Mesendoderm (in vitro differentiated cells): Measurements from ENCODE around the gene HDHD3. TPM values are rescaled to one million over a fixed set of nuclear protein-coding genes. Genes with fewer than 3 reads are reported as not detected.
A peak's percentile ranks its signal among the peaks of the same experiment; 100 is the strongest.

Experiments used
- DNase-seq: peaks from one replicate; pipeline ENCODE4 v3.0.0; 2013
- H2AK5ac ChIP-seq: 2 replicates; pipeline ENCODE4 v1.6.1; 2013; ENCODE audit warnings: low read length, inconsistent platforms
- H2BK120ac ChIP-seq: 2 replicates; pipeline ENCODE4 v1.6.1; 2013; ENCODE audit warnings: low read depth, mild to moderate bottlenecking, low read length, moderate library complexity, mixed read lengths
- H2BK15ac ChIP-seq: replicated peaks from 2 replicates; pipeline ENCODE4 v1.6.1; 2013; ENCODE audit warnings: low read depth, mild to moderate bottlenecking, moderate library complexity
- H2BK5ac ChIP-seq: 2 replicates; pipeline ENCODE4 v1.6.1; 2013; ENCODE audit warnings: low read length, inconsistent platforms
- H3K18ac ChIP-seq: 2 replicates; pipeline ENCODE4 v1.6.1; 2013; ENCODE audit warnings: mild to moderate bottlenecking, low read length, mixed read lengths
- H3K23ac ChIP-seq: one replicate; pipeline ENCODE4 v1.6.1; 2013; ENCODE audit warnings: low read length
- H3K27ac ChIP-seq: 2 replicates; pipeline ENCODE4 v1.5.1; 2013; ENCODE audit warnings: low read depth, mild to moderate bottlenecking, inconsistent platforms, low read length, moderate library complexity
- H3K27me3 ChIP-seq: 2 replicates; pipeline ENCODE4 v1.6.1; 2013; ENCODE audit warnings: low read length, control low read depth, mild to moderate bottlenecking, inconsistent platforms; ENCODE audit not compliant: insufficient read depth, poor library complexity
- H3K36me3 ChIP-seq: 2 replicates; pipeline ENCODE4 v1.6.1; 2013; ENCODE audit warnings: low read length, inconsistent platforms; ENCODE audit not compliant: control insufficient read depth, insufficient read depth
- H3K4ac ChIP-seq: one replicate; pipeline ENCODE4 v1.6.1; 2013; ENCODE audit warnings: low read depth, mild to moderate bottlenecking, low read length, moderate library complexity
- H3K4me1 ChIP-seq: 2 replicates; pipeline ENCODE4 v1.6.1; 2013; ENCODE audit warnings: low read depth, low read length, inconsistent platforms; ENCODE audit not compliant: control insufficient read depth
- H3K4me2 ChIP-seq: 2 replicates; pipeline ENCODE4 v1.6.1; 2013; ENCODE audit warnings: low read length
- H3K4me3 ChIP-seq: 2 replicates; pipeline ENCODE4 v1.5.1; 2013; ENCODE audit warnings: mild to moderate bottlenecking, low read length
- H3K56ac ChIP-seq: one replicate; pipeline ENCODE4 v1.6.1; 2013; ENCODE audit warnings: low read length
- H3K79me1 ChIP-seq: 2 replicates; pipeline ENCODE4 v1.6.1; 2013; ENCODE audit warnings: low read length, inconsistent platforms
- H3K79me2 ChIP-seq: 2 replicates; pipeline ENCODE4 v1.6.1; 2013; ENCODE audit warnings: mild to moderate bottlenecking, low read length; ENCODE audit not compliant: control insufficient read depth, insufficient read depth
- H3K9ac ChIP-seq: 2 replicates; pipeline ENCODE4 v1.6.1; 2013; ENCODE audit warnings: low read length, inconsistent platforms
- H4K5ac ChIP-seq: one replicate; pipeline ENCODE4 v1.6.1; 2013; ENCODE audit warnings: low read length
- H4K8ac ChIP-seq: one replicate; pipeline ENCODE4 v1.6.1; 2013; ENCODE audit warnings: low read depth, mild to moderate bottlenecking, control low read depth, low read length, moderate library complexity
- whole genome bisulfite sequencing: extraction: QIAGEN DNeasy Blood & Tissue Kit; methylation state at CpG from one replicate; pipeline ENCODE4 v1.1.7; 2013; ENCODE audit warnings: low lambda C conversion rate, missing lambda C conversion rate; ENCODE audit not compliant: insufficient coverage; ENCODE audit errors: extremely low coverage; 5-methylcytosine and 5-hydroxymethylcytosine counted together
- polyA plus RNA-seq, 2 experiments: library from polyadenylated mRNA; stranded (reverse); fragments of 200-250 nt; gene quantifications; one replicate each; pipeline ENCODE4 v1.2.3, GENCODE V29; 2013

HDHD3 gene, protein sequence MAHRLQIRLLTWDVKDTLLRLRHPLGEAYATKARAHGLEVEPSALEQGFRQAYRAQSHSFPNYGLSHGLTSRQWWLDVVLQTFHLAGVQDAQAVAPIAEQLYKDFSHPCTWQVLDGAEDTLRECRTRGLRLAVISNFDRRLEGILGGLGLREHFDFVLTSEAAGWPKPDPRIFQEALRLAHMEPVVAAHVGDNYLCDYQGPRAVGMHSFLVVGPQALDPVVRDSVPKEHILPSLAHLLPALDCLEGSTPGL
- 4.3 TPM for polyA plus RNA-seq (2013, experiment 1 of 2)
- polyA plus RNA-seq (2013, experiment 2 of 2), result 4.4 TPM

DNA sequence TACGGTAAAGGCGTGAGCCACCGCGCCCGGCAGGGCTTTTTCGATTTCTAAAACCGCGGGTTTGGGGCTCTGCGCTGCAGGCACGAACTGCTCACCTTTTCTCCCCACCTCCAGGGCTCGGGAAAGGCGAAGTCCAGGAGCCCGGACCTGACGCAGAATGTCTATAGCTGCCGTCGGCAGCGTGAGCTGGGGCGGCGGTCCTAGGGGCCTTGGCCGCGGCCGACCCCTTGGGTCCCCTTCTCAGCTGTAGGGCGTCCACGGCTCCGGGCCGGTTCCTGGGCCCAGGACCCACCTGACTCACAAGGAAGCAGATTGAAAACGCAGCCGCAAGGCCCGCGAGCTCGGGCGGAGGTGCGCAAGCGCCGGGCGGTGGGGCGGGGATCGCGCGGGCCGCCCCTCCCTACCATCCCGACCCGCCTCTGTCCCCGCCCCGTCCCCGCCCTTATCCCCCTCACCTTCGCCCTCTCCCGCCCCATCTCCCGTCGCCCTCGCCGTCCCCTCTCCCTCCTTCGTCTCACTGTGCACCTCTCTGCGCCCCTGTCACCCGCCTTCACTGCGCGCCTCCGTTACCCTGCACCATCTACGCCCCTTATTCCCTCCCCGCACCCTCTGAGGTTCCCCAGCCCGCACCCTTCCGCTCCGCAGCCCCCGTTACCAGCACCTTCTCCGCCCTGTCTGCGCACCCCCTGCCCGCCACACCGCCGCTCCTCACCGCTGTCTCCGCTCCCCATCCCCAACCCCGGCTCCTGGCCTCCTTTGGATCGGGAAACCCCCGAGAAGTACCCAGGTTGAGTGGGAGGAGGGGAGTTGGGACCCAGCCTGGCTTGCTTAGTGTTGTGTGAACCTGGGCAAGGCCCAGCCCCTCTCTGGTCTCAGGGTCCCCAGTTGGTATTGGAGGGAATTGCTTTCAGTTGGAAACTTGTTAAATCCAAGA lies at the start of gene HDHD3:
TSS of gene HDHD3 (minus strand) at position 353 of the 934 bp plus-strand sequence. CDS start 2,632 bp downstream, outside the sequence.
- Histone ChIP-seq H3K56ac (peak within 1 kb of the TSS; percentile 95), H3K9ac (peak within 1 kb of the TSS; percentile 96), H3K27me3 (no peaks in the 10 kb centered on the region), H3K4me1 (no peaks in the 10 kb centered on the region), H2AK5ac (no peak within 1 kb of the TSS), H3K4me2 (peak within 1 kb of the TSS; percentile 93), H2BK5ac (no peak within 1 kb of the TSS), H2BK15ac (no peak within 1 kb of the TSS), H3K79me2 (peaks cover 2% of the 10 kb centered on the region), H3K79me1 (peaks cover 2% of the 10 kb centered on the region), H3K4ac (no peak within 1 kb of the TSS), H3K27ac (peak within 1 kb of the TSS; percentile 85), H3K36me3 (no peaks in the 10 kb centered on the region), H3K23ac (peak within 1 kb of the TSS; percentile 66), H4K8ac (peak within 1 kb of the TSS; percentile 60), H4K5ac (no peak within 1 kb of the TSS), H2BK120ac (no peak within 1 kb of the TSS), H3K4me3 (peak within 1 kb of the TSS; percentile 93), H3K18ac (peak within 1 kb of the TSS; percentile 42)
- WGBS, result no CpG with 5 or more reads among the region's 74 CpGs
- peak; percentile 92 for DNase-seq

DNA sequence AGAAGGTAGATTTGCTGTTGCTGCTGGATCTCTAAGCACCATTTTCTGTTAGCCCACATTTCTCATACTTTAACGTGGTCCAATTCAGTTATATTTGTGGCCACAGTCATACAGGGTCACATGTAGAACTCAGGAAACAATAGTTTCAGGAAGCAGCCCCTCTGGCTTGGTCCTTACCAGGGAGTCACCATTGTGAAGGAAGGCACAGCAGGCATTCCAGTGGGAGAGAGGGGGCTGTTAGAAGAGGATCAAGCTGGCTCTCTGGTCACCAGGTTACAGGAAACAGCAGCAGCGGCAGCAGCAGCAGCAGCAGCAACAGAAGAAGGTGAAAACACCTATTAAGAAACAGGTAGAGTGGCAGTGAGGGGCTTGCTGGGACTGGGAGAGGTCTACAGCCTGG lies 48.3 kb upstream of the HDHD3 start:
- Histone ChIP-seq H2BK5ac (no peak overlapping the region), H2BK120ac (no peak overlapping the region), H3K18ac (no peak overlapping the region), H3K27me3 (no peaks in the 10 kb centered on the region), H3K79me1 (no peaks in the 10 kb centered on the region), H3K9ac (no peak overlapping the region), H3K4ac (no peak overlapping the region), H3K56ac (no peak overlapping the region), H4K8ac (no peak overlapping the region), H3K23ac (no peak overlapping the region), H3K79me2 (no peaks in the 10 kb centered on the region), H3K36me3 (no peaks in the 10 kb centered on the region), H3K4me1 (no peaks in the 10 kb centered on the region), H3K4me3 (no peak overlapping the region), H3K4me2 (no peak overlapping the region), H2AK5ac (no peak overlapping the region), H2BK15ac (no peak overlapping the region), H4K5ac (no peak overlapping the region), H3K27ac (no peak overlapping the region)
- peak; percentile 26 for DNase-seq
- WGBS, result no CpG with 5 or more reads among the region's 2 CpGs

DNA sequence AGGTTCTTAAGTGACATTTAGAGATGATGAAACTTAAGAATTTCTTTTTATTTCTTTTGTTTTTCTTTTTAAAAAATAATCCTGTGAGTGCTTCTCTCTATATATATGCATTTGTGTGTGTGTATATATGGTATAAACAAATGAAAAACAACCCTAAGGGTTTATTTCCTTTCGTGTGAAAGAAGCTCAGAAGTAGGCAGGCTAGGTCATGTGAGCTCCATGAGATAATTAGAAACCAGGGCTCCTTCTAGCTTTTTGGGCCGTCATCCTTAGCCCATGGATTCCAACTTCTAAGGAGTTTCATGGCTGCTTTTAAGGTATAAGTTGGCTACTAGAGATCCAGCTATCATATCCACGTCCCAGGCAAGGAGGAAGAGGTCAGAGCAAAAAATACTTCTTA lies 44.9 kb upstream of the HDHD3 start:
- Histone ChIP-seq H2BK5ac (no peak overlapping the region), H3K27me3 (no peaks in the 10 kb centered on the region), H2AK5ac (no peak overlapping the region), H3K79me1 (no peaks in the 10 kb centered on the region), H2BK15ac (no peak overlapping the region), H3K23ac (no peak overlapping the region), H3K9ac (no peak overlapping the region), H3K56ac (no peak overlapping the region), H3K4me3 (no peak overlapping the region), H4K8ac (no peak overlapping the region), H3K4ac (no peak overlapping the region), H3K27ac (no peak overlapping the region), H4K5ac (no peak overlapping the region), H3K79me2 (no peaks in the 10 kb centered on the region), H3K4me2 (no peak overlapping the region), H3K4me1 (no peaks in the 10 kb centered on the region), H3K18ac (no peak overlapping the region), H2BK120ac (no peak overlapping the region), H3K36me3 (no peaks in the 10 kb centered on the region)
- DNase-seq, result no peak
- no CpG with 5 or more reads among the region's 3 CpGs for WGBS

DNA sequence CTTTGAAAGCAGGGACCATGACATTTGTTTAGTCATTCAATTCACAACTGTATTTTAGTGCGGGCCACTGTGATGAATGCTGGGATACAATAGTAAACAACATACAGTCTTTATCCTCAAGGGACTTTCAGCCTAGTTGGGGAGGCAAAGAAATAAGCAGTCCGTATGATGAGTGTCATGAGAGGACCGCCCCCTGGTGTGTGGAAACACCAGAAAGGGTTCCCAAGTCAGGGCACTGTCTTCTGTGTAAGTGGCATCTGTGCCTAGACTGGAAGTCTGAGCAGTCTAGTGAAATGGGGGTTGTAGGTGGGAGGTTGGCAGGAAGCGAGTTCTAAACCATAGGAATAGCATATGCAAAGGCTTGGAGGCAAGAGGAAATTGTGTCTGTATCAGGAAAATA lies 40.6 kb upstream of the HDHD3 start:
- Histone ChIP-seq H4K8ac (no peak overlapping the region), H4K5ac (no peak overlapping the region), H3K23ac (no peak overlapping the region), H2BK5ac (no peak overlapping the region), H2AK5ac (no peak overlapping the region), H3K56ac (no peak overlapping the region), H3K4me2 (no peak overlapping the region), H3K79me1 (no peaks in the 10 kb centered on the region), H3K4me3 (no peak overlapping the region), H3K4me1 (no peaks in the 10 kb centered on the region), H2BK120ac (no peak overlapping the region), H3K79me2 (no peaks in the 10 kb centered on the region), H3K36me3 (no peaks in the 10 kb centered on the region), H3K27me3 (no peaks in the 10 kb centered on the region), H3K4ac (no peak overlapping the region), H2BK15ac (no peak overlapping the region), H3K9ac (no peak overlapping the region), H3K18ac (no peak overlapping the region), H3K27ac (no peak overlapping the region)
- WGBS, result no CpG with 5 or more reads among the region's 4 CpGs
- no peak for DNase-seq

DNA sequence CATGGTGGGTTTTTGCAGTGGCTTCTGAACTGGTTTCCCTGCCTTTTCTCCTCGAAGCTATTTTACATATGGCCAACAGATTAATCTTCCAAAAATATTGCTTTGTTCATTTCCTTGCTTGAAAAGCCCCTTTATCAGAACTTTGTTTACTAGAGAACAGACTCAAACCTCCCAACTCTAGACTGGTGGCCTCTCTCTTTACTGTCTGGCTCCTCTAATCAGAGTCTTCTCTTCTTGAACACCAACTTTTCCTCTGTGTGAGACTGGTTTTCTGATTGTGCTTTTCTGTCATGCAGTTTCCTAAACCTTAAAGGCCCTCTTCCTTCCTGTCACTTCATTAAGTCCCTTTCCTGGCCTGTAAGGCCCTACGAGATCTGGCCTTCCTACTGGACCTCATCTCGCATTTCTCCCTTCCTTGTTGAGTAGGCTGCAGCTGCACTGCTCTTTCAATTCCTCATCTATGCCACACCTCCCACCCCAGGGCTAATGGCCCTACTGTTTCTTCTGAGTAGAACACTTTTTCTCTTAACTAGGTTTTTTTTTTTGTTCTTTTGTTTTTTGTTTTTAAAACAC lies 39.4 kb upstream of the HDHD3 start:
- no peak overlapping the region for H3K4ac ChIP-seq

More for the DNA sequence above, 39.4 kb upstream of the HDHD3 start:
- no CpG with 5 or more reads among the region's 3 CpGs for WGBS
- no peak overlapping the region for H3K23ac ChIP-seq
- no peak overlapping the region for H4K5ac ChIP-seq
- no peak overlapping the region for H2BK15ac ChIP-seq
- H3K36me3 ChIP-seq, result no peaks in the 10 kb centered on the region
- no peak overlapping the region for H2BK5ac ChIP-seq
- H3K56ac ChIP-seq, result no peak overlapping the region
- H3K79me1 ChIP-seq, result no peaks in the 10 kb centered on the region
- H4K8ac ChIP-seq, result no peak overlapping the region
- no peaks in the 10 kb centered on the region for H3K79me2 ChIP-seq
- no peak overlapping the region for H3K4me3 ChIP-seq
- no peak overlapping the region for H3K18ac ChIP-seq
- H3K27ac ChIP-seq, result no peak overlapping the region
- no peak for DNase-seq
- H2AK5ac ChIP-seq, result no peak overlapping the region
- H2BK120ac ChIP-seq, result no peak overlapping the region
- H3K27me3 ChIP-seq, result no peaks in the 10 kb centered on the region
- no peak overlapping the region for H3K4me2 ChIP-seq
- no peak overlapping the region for H3K9ac ChIP-seq
- H3K4me1 ChIP-seq, result no peaks in the 10 kb centered on the region
